Measurements from ENCODE around the gene FRYL.

The FRYL gene

GRCh38 chr4:48705609-48706008 is 74.5 kb downstream of the FRYL start:
- no peaks in the 10 kb centered on the region for H3K9me2 ChIP-seq (replicated peaks; ENCODE audit: low read depth, low read length)
- no peaks in the 10 kb centered on the region for H3K27me3 ChIP-seq (ENCODE audit: insufficient read depth, low read length, poor library complexity, severe bottlenecking)
- TF ChIP-seq EZH2phosphoT487 (IDR thresholded peaks at IDR 0.05; ENCODE audit: borderline replicate concordance) (no peak), CTCF (conservative IDR thresholded peaks at IDR 0.05; ENCODE audit: low read length) (no peak)
- no peak overlapping the region for H2AFZ ChIP-seq (ENCODE audit: low read length)
- no peak overlapping the region for H3K9ac ChIP-seq (ENCODE audit: low read depth, low read length, poor library complexity, severe bottlenecking)
- no peaks in the 10 kb centered on the region for H3K9me3 ChIP-seq (ENCODE audit: insufficient read depth, low read depth, low read length)
- no peaks in the 10 kb centered on the region for H3K4me1 ChIP-seq (ENCODE audit: insufficient read depth, low read length, poor library complexity, severe bottlenecking)
- peaks cover 26% of the 10 kb centered on the region for H4K20me1 ChIP-seq (ENCODE audit: insufficient read depth, low read length, poor library complexity, severe bottlenecking)
- H3K4me3 ChIP-seq (ENCODE audit: low read length, poor library complexity, severe bottlenecking), result no peak overlapping the region
- H3F3A ChIP-seq (ENCODE audit: low read depth), result no peaks in the 10 kb centered on the region
- H3K36me3 ChIP-seq (ENCODE audit: insufficient read depth, low read length), result peaks cover 34% of the 10 kb centered on the region; the same call in 1 of the 2 replicates
- H3K79me2 ChIP-seq (ENCODE audit: insufficient read depth, low read length), result peaks cover 68% of the 10 kb centered on the region
- no peak overlapping the region for H3K4me2 ChIP-seq (ENCODE audit: low read depth, low read length, poor library complexity, severe bottlenecking)

GRCh38 chr4:48704091-48704802 is 75.8 kb downstream of the FRYL start:
- Histone ChIP-seq H3F3A (ENCODE audit: low read depth) (no peaks in the 10 kb centered on the region), H3K4me2 (ENCODE audit: low read depth, low read length, poor library complexity, severe bottlenecking) (no peak overlapping the region), H2AFZ (ENCODE audit: low read length) (no peak overlapping the region), H3K9ac (ENCODE audit: low read depth, low read length, poor library complexity, severe bottlenecking) (no peak overlapping the region), H3K4me3 (ENCODE audit: low read length, poor library complexity, severe bottlenecking) (no peak overlapping the region), H3K79me2 (ENCODE audit: insufficient read depth, low read length) (peaks cover 75% of the 10 kb centered on the region), H4K20me1 (ENCODE audit: insufficient read depth, low read length, poor library complexity, severe bottlenecking) (peaks cover 38% of the 10 kb centered on the region), H3K4me1 (ENCODE audit: insufficient read depth, low read length, poor library complexity, severe bottlenecking) (no peaks in the 10 kb centered on the region), H3K27me3 (ENCODE audit: insufficient read depth, low read length, poor library complexity, severe bottlenecking) (no peaks in the 10 kb centered on the region), H3K9me3 (ENCODE audit: insufficient read depth, low read depth, low read length) (no peaks in the 10 kb centered on the region), H3K9me2 (replicated peaks; ENCODE audit: low read depth, low read length) (no peaks in the 10 kb centered on the region), H3K36me3 (ENCODE audit: insufficient read depth, low read length) (peaks cover 21% of the 10 kb centered on the region; the same call in 1 of the 2 replicates)
- no peak for TF ChIP-seq CTCF (conservative IDR thresholded peaks at IDR 0.05; ENCODE audit: low read length)
- no peak for TF ChIP-seq EZH2phosphoT487 (IDR thresholded peaks at IDR 0.05; ENCODE audit: borderline replicate concordance)

- peaks cover 91% of the 10 kb centered on the region for H3K79me2 ChIP-seq (ENCODE audit: insufficient read depth, low read length)
- H2AFZ ChIP-seq (ENCODE audit: low read length), result no peak overlapping the region
- H3K4me3 ChIP-seq (ENCODE audit: low read length, poor library complexity, severe bottlenecking), result no peak overlapping the region
- no peak for TF ChIP-seq EZH2phosphoT487 (IDR thresholded peaks at IDR 0.05; ENCODE audit: borderline replicate concordance)
- no peak for TF ChIP-seq CTCF (conservative IDR thresholded peaks at IDR 0.05; ENCODE audit: low read length)
- H3K4me1 ChIP-seq (ENCODE audit: insufficient read depth, low read length, poor library complexity, severe bottlenecking), result peaks cover 6% of the 10 kb centered on the region
- H4K20me1 ChIP-seq (ENCODE audit: insufficient read depth, low read length, poor library complexity, severe bottlenecking), result peaks cover 43% of the 10 kb centered on the region
- H3K36me3 ChIP-seq (ENCODE audit: insufficient read depth, low read length), result no peaks in the 10 kb centered on the region
- H3K27me3 ChIP-seq (ENCODE audit: insufficient read depth, low read length, poor library complexity, severe bottlenecking), result no peaks in the 10 kb centered on the region
- H3K9me3 ChIP-seq (ENCODE audit: insufficient read depth, low read depth, low read length), result no peaks in the 10 kb centered on the region
- H3K9me2 ChIP-seq (replicated peaks; ENCODE audit: low read depth, low read length), result no peaks in the 10 kb centered on the region
- no peak overlapping the region for H3K9ac ChIP-seq (ENCODE audit: low read depth, low read length, poor library complexity, severe bottlenecking)
- no peaks in the 10 kb centered on the region for H3F3A ChIP-seq (ENCODE audit: low read depth)
- H3K4me2 ChIP-seq (ENCODE audit: low read depth, low read length, poor library complexity, severe bottlenecking), result no peak overlapping the region
Measured at GRCh38 chr4:48699475-48699874, 80.6 kb downstream of the FRYL start.

Measured in Loucy (cell line).